Hepatocyte (in vitro differentiated cells): ENCODE data around the gene PCGF2.

Experiments used
- EZH2 ChIP-seq: fragments of 200-600 bp; sonication (generic); IDR thresholded peaks from 2 replicates; pipeline ENCODE4 v1.6.1; 2016; ENCODE audit warnings: antibody characterized with exemption, mild to moderate bottlenecking, borderline replicate concordance
- TF ChIP-seq, protein P1 (sequence below): fragments of 200-600 bp; sonication (generic); IDR thresholded peaks from 2 replicates; pipeline ENCODE4 v1.5.1; 2016; ENCODE audit warnings: antibody characterized with exemption, mild to moderate bottlenecking; ENCODE audit not compliant: poor library complexity

DNA sequence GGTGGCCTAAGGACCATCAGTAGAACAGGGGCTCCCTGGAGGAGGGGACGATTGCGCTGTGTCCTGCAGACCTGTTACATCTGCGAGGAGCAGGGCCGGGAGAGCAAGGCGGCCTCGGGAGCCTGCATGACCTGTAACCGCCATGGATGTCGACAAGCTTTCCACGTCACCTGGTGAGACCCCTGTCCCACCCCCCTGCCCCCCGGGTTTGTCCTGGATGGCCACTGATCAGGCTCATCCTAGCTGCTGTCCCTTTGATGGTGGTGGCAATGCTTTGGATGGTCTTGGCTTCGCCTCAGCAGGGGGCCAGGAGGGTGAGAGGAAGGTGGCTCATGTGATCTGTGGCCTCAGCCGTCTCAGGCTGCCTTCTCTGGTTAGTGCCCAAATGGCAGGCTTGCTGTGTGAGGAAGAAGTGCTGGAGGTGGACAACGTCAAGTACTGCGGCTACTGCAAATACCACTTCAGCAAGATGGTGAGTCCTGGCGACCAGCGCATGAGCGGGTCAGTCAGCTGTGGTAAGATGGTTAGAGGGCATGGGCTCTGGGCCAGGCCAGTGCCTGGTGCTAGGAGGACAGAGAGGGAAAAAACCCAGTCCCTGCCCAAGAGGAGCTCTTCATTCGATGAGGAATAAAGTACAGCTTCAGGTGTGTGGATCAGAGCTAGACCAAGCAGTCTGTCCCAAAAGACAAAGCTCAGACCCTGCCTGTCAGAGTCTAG, 38.9 kb downstream of the PCGF2 start:
- TF ChIP-seq, protein P1, sequence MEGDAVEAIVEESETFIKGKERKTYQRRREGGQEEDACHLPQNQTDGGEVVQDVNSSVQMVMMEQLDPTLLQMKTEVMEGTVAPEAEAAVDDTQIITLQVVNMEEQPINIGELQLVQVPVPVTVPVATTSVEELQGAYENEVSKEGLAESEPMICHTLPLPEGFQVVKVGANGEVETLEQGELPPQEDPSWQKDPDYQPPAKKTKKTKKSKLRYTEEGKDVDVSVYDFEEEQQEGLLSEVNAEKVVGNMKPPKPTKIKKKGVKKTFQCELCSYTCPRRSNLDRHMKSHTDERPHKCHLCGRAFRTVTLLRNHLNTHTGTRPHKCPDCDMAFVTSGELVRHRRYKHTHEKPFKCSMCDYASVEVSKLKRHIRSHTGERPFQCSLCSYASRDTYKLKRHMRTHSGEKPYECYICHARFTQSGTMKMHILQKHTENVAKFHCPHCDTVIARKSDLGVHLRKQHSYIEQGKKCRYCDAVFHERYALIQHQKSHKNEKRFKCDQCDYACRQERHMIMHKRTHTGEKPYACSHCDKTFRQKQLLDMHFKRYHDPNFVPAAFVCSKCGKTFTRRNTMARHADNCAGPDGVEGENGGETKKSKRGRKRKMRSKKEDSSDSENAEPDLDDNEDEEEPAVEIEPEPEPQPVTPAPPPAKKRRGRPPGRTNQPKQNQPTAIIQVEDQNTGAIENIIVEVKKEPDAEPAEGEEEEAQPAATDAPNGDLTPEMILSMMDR = no peak
- TF ChIP-seq EZH2 = no peak
